Epithelial cell of proximal tubule (primary cell): ENCODE measurements around the gene TMX1. TPM values are rescaled to one million over a fixed set of nuclear protein-coding genes. Genes with fewer than 3 reads are reported as not detected.

Experiments used
- DNase-seq: peaks from one replicate; pipeline ENCODE4 v3.0.0-alpha.2; 2011; ENCODE audit warnings: low read depth
- H3K4me3 ChIP-seq: 2 replicates; pipeline ENCODE4 v1.5.1; 2011; ENCODE audit warnings: low read depth, mild to moderate bottlenecking, low read length
- CTCF ChIP-seq: conservative IDR thresholded peaks from 2 replicates; pipeline ENCODE4 v1.5.1; 2012; ENCODE audit warnings: low read depth, mild to moderate bottlenecking, low read length
- total RNA-seq: library from RNA; depleted of rRNA; stranded (reverse); fragments of >200 nt; gene quantifications from 2 replicates; pipeline ENCODE4 v1.2.3, GENCODE V29; 2015

The TMX1 gene
- total RNA-seq, 1 donor from 2014 or later: 31.4 TPM

- TF ChIP-seq CTCF: peak; percentile 25
- no peak for DNase-seq
- no peak overlapping the region for H3K4me3 ChIP-seq
Observed at GRCh38 chr14:51242545-51243490, 2.8 kb downstream of the TMX1 start.

GRCh38 chr14:51244591-51244990, 4.5 kb downstream of the TMX1 start:
- TF ChIP-seq CTCF: no peak
- no peak for DNase-seq
- no peak overlapping the region for H3K4me3 ChIP-seq

GRCh38 chr14:51246032-51246431, 6.0 kb downstream of the TMX1 start:
- TF ChIP-seq CTCF: no peak
- DNase-seq: no peak
- H3K4me3 ChIP-seq: no peak overlapping the region

GRCh38 chr14:51248016-51248987, 8.3 kb downstream of the TMX1 start:
- no peak for DNase-seq
- no peak overlapping the region for H3K4me3 ChIP-seq
- TF ChIP-seq CTCF: no peak

GRCh38 chr14:51251486-51251885, 11.4 kb downstream of the TMX1 start:
- no peak for DNase-seq
- no peak overlapping the region for H3K4me3 ChIP-seq
- TF ChIP-seq CTCF: no peak

- no peak for DNase-seq
- TF ChIP-seq CTCF: no peak
- H3K4me3 ChIP-seq: no peak overlapping the region
Observed at GRCh38 chr14:51253880-51254279, 13.8 kb downstream of the TMX1 start.
